Neural cell (in vitro differentiated cells): ENCODE data around the gene CLASP2. TPM values are rescaled to one million over a fixed set of nuclear protein-coding genes. Genes with fewer than 3 reads are reported as not detected.
A peak's percentile ranks its signal among the peaks of the same experiment; 100 is the strongest.
"Not testable (repeated sequence)": the region's sequence is repeated elsewhere in the genome, so short reads cannot be mapped to it uniquely, and the experiment has no call there.

Experiments used
- H2AFZ ChIP-seq: fragments of 200-600, 300-800 bp; sonication (generic), shearing (Covaris generic); 2 replicates; pipeline ENCODE4 v1.6.0; 2014; ENCODE audit warnings: low read depth, mild to moderate bottlenecking, antibody characterized with exemption, low read length, moderate library complexity
- H3F3A ChIP-seq: fragments of 200-600 bp; shearing (Covaris generic); 2 replicates; pipeline ENCODE4 v1.6.1; 2016; ENCODE audit warnings: mild to moderate bottlenecking, moderate library complexity, mixed read lengths, antibody characterized with exemption, low read length; ENCODE audit not compliant: insufficient read depth, poor library complexity, severe bottlenecking
- H3K27ac ChIP-seq: fragments of 200-600, 300-800 bp; sonication (generic), shearing (Covaris generic); 2 replicates; pipeline ENCODE4 v1.5.1; 2014; ENCODE audit warnings: mild to moderate bottlenecking, low read length, moderate library complexity
- H3K27me3 ChIP-seq: fragments of 300-800, 200-600 bp; sonication (generic), shearing (Covaris generic); 2 replicates; pipeline ENCODE4 v1.6.0; 2014; ENCODE audit warnings: mild to moderate bottlenecking, low read depth, low read length, moderate library complexity; ENCODE audit not compliant: insufficient read depth
- H3K36me3 ChIP-seq: fragments of 300-800, 200-600 bp; sonication (generic), shearing (Covaris generic); 2 replicates; pipeline ENCODE4 v1.5.1; 2014; ENCODE audit warnings: mild to moderate bottlenecking, antibody characterized with exemption, low read length, moderate library complexity; ENCODE audit not compliant: insufficient read depth
- H3K4me2 ChIP-seq: fragments of 300-800, 200-600 bp; sonication (generic), shearing (Covaris generic); 2 replicates; pipeline ENCODE4 v1.6.0; 2014; ENCODE audit warnings: mild to moderate bottlenecking, low read length
- H3K4me3 ChIP-seq: fragments of 300-800, 200-600 bp; sonication (generic), shearing (Covaris generic); 2 replicates; pipeline ENCODE4 v1.5.1; 2014; ENCODE audit warnings: mild to moderate bottlenecking, low read length, moderate library complexity
- H3K79me2 ChIP-seq: fragments of 200-600 bp; shearing (Covaris generic); replicated peaks from 2 replicates; pipeline ENCODE4 v1.6.0; 2014; ENCODE audit warnings: mild to moderate bottlenecking, low read length, moderate library complexity; ENCODE audit not compliant: insufficient read depth
- H3K9ac ChIP-seq: fragments of 300-800, 200-600 bp; sonication (generic), shearing (Covaris generic); 2 replicates; pipeline ENCODE4 v1.6.1; 2016; ENCODE audit warnings: mild to moderate bottlenecking, low read length, mixed read lengths
- H3K9me2 ChIP-seq: fragments of 200-600 bp; shearing (Covaris generic); 2 replicates; pipeline ENCODE4 v1.6.1; 2016; ENCODE audit warnings: mild to moderate bottlenecking, low read length, mixed read lengths; ENCODE audit not compliant: insufficient read depth
- H3K9me3 ChIP-seq: fragments of 200-600, 300-800 bp; sonication (generic), shearing (Covaris generic); 2 replicates; pipeline ENCODE4 v1.6.1; 2016; ENCODE audit warnings: mild to moderate bottlenecking, mixed run types, low read length, moderate library complexity, mixed read lengths
- H4K20me1 ChIP-seq: fragments of 200-600 bp; shearing (Covaris generic); 2 replicates; pipeline ENCODE4 v1.6.1; 2016; ENCODE audit warnings: mild to moderate bottlenecking, mixed run types; ENCODE audit not compliant: insufficient read depth
- MXI1 ChIP-seq: fragments of 450-650 bp; conservative IDR thresholded peaks from 2 replicates; pipeline ENCODE4 v1.6.1; 2014; ENCODE audit warnings: antibody characterized with exemption, mild to moderate bottlenecking; ENCODE audit not compliant: poor library complexity, severe bottlenecking
- polyA plus RNA-seq: library from polyadenylated mRNA; depleted of rRNA; stranded (reverse); fragments of >200 nt; gene quantifications from 2 replicates; pipeline ENCODE4 v1.2.3, GENCODE V29; 2014
- small RNA-seq, 3 experiments: library from RNA; depleted of rRNA; stranded (forward); fragments of <200 nt; gene quantifications; one replicate each; pipeline ENCODE3, GENCODE V24; 2012

The CLASP2 gene
- polyA plus RNA-seq, 1 donor from 2014 or later: 938 TPM

- peak overlapping the region; percentile 48 for H3K9ac ChIP-seq
- H2AFZ ChIP-seq: not testable (repeated sequence)
- peak overlapping the region; percentile 67 for H3K4me3 ChIP-seq
These were observed 270.8 kb downstream of the CLASP2 start for GRCh38 chr3:33447256-33447625.

More at GRCh38 chr3:33447256-33447625, 270.8 kb downstream of the CLASP2 start:
- not testable (repeated sequence) for H4K20me1 ChIP-seq, H3K4me2 ChIP-seq, H3F3A ChIP-seq, H3K9me2 ChIP-seq, H3K9me3 ChIP-seq, H3K27me3 ChIP-seq, H3K79me2 ChIP-seq, H3K36me3 ChIP-seq
- peak; percentile 1 for TF ChIP-seq MXI1
- peak overlapping the region; percentile 28 for H3K27ac ChIP-seq

Small RNA genes lying within 50 kb of the gene (small RNA-seq; reads per million reads assigned to genes)
- gene COX6CP10 (0 reads per million in 3 experiments), gene RNA5SP128 (0 reads per million in 3 experiments)

Other genes with a start within 250 kb of the CLASP2 start
- 196 and 238 TPM in 2 replicates for gene PDCD6IP, start 80.4 kb upstream of the CLASP2 start, polyA plus RNA-seq